K562 (cell line): ENCODE results near the gene OGFR. TPM values are rescaled to one million over a fixed set of nuclear protein-coding genes. Genes with fewer than 3 reads are reported as not detected.

Source experiments
- CEBPB ChIP-seq: fragments of 450-650 bp; IDR thresholded peaks from 2 replicates; pipeline ENCODE4 v1.6.1; 2016; ENCODE audit warnings: missing genetic modification characterization, missing compliant biosample characterization
- FOSL1 ChIP-seq: fragments of 200-800 bp; sonication (Bioruptor generic); conservative IDR thresholded peaks from 2 replicates; pipeline ENCODE4 v1.6.1; 2016; ENCODE audit warnings: missing genetic modification characterization, missing compliant biosample characterization
- MEF2A ChIP-seq: IDR thresholded peaks from 2 replicates; pipeline ENCODE4 v1.6.1; 2011; ENCODE audit warnings: low read depth, mild to moderate bottlenecking, low read length, moderate library complexity; ENCODE audit not compliant: control insufficient read depth
- MLLT1 ChIP-seq, 2 experiments: fragments of 450-650 bp; IDR thresholded peaks; 2 replicates each; pipeline ENCODE4 v1.6.1; 2016
- SMAD4 ChIP-seq: fragments of 250-450 bp; sonication (Bioruptor Pico); conservative IDR thresholded peaks from 2 replicates; pipeline ENCODE4 v1.8.0; 2021; ENCODE audit warnings: inconsistent platforms, mild to moderate bottlenecking, moderate library complexity
- SOX6 ChIP-seq: fragments of 450-650 bp; IDR thresholded peaks from 2 replicates; pipeline ENCODE4 v1.6.1; 2014; ENCODE audit warnings: mild to moderate bottlenecking
- WHSC1 ChIP-seq: IDR thresholded peaks from one replicate; pipeline ENCODE4 v1.6.1; 2012; ENCODE audit warnings: low read length, control low read depth, inconsistent platforms
- polyA plus RNA-seq, 8 experiments: library from polyadenylated mRNA; depleted of rRNA in 4 of 8; stranded (reverse) in 5 of 8; unstranded in 3 of 8; fragments of >200 nt; fragmentation: Nextera tagmentation in 2 of 8; fragmentation: Illumina TruSeq in 1 of 8; extraction: Ambion mirVana in 2 of 8; extraction: Trizol in 1 of 8; gene quantifications; 2 replicates each; pipeline versions ENCODE4 v1.2.1 to v1.2.3, GENCODE V29; 2011 to 2014; ENCODE audit warnings: inconsistent platforms in 1 of 8, missing spikeins in 1 of 8
- total RNA-seq, 7 experiments: library from RNA; depleted of rRNA in 6 of 7; stranded (reverse); fragments of >200 nt in 6 of 7; fragmentation: Illumina TruSeq in 2 of 7; extraction: Trizol in 2 of 7; gene quantifications; 2 replicates each; pipeline versions ENCODE4 v1.2.1 to v1.2.3, GENCODE V29; 2011 to 2021; ENCODE audit warnings: low replicate concordance in 1 of 7
- TF ChIP-seq, protein P1 (sequence below), 2 experiments: fragments of 450-650 bp; formaldehyde crosslinking in 1 of 2; IDR thresholded peaks; 2 replicates each; pipeline versions ENCODE4 v1.4.0 to v1.6.1; 2014 to 2020; ENCODE audit warnings: mild to moderate bottlenecking in 2 of 2, borderline replicate concordance in 1 of 2, low read depth in 1 of 2
- TF ChIP-seq, protein P2 (sequence below): sonication (generic); formaldehyde crosslinking; IDR thresholded peaks from 2 replicates; pipeline ENCODE4 v1.8.1; 2023; ENCODE audit warnings: mild to moderate bottlenecking, missing genetic modification reagents

The OGFR gene
- total and polyA plus RNA-seq, 9 of the 15 experiments (the other 6 are each of a cell fraction or from before 2014, with no cell fraction given), result 0.39 to 56.3 (median 17.5) TPM

DNA sequence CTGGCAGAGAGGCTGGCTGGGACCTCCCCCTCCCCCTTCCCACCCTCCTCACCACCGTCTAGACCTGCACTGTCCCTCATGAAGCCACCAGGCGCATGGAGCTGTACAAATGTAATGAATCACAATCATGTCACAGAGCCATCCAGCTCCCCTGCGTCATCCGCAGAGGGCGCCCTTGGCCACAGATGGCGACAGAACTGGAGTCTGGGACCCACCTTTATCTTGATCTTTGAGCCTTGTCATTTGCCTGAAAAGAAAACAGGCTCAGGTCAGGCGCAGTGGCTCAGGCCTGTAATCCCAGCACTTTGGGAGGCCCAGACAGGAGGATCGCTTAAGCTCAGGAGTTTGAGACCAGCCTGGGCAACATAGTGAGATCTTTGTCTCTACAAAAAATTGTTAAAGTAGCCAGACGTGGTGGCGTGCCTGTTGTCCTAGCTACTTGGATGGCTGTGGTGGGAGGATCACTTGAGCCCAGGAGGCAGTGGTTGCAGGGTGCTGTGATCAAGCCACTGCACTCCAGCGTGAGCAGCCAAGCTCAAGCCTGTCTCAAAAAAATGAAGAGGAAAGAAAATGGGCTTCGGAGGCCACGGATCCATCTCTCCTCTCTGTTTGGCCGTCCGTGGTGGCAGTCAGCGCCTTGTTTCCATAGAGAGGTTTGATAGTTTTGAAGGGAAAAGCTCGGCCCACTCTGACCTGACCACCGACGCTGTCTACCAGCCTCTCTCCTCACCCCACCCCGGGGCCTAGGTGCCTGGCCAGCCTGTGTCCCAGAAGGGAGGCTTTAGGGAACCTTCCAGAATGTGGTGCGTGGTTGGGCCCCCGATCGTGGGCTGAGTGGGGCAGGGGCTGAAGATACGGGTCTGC, 18.4 kb downstream of the OGFR start (continued):
- TF ChIP-seq MLLT1 (IDR thresholded peaks at IDR 0.05) (0 out of 4 replicates have a peak, but pooled peaks of 1 of the 2 experiments have one; percentile 16), WHSC1 (no peak), MEF2A (no peak), FOSL1 (tag) (peak; percentile 59; the same call in 1 of the 2 replicates), SOX6 (peak; percentile 43; the same call in 1 of the 2 replicates), SMAD4 (CRISPR knock-in tag) (peak; percentile 85), CEBPB (tag) (peak; percentile 28; the same call in 1 of the 2 replicates)
- TF ChIP-seq, protein P1, sequence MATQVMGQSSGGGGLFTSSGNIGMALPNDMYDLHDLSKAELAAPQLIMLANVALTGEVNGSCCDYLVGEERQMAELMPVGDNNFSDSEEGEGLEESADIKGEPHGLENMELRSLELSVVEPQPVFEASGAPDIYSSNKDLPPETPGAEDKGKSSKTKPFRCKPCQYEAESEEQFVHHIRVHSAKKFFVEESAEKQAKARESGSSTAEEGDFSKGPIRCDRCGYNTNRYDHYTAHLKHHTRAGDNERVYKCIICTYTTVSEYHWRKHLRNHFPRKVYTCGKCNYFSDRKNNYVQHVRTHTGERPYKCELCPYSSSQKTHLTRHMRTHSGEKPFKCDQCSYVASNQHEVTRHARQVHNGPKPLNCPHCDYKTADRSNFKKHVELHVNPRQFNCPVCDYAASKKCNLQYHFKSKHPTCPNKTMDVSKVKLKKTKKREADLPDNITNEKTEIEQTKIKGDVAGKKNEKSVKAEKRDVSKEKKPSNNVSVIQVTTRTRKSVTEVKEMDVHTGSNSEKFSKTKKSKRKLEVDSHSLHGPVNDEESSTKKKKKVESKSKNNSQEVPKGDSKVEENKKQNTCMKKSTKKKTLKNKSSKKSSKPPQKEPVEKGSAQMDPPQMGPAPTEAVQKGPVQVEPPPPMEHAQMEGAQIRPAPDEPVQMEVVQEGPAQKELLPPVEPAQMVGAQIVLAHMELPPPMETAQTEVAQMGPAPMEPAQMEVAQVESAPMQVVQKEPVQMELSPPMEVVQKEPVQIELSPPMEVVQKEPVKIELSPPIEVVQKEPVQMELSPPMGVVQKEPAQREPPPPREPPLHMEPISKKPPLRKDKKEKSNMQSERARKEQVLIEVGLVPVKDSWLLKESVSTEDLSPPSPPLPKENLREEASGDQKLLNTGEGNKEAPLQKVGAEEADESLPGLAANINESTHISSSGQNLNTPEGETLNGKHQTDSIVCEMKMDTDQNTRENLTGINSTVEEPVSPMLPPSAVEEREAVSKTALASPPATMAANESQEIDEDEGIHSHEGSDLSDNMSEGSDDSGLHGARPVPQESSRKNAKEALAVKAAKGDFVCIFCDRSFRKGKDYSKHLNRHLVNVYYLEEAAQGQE (IDR thresholded peaks at IDR 0.05; ENCODE audit: borderline replicate concordance), result peak; percentile 91
- TF ChIP-seq, protein P1 (CRISPR knock-in tag; IDR thresholded peaks at IDR 0.05; ENCODE audit: low read depth), result no peak
- TF ChIP-seq, protein P2, sequence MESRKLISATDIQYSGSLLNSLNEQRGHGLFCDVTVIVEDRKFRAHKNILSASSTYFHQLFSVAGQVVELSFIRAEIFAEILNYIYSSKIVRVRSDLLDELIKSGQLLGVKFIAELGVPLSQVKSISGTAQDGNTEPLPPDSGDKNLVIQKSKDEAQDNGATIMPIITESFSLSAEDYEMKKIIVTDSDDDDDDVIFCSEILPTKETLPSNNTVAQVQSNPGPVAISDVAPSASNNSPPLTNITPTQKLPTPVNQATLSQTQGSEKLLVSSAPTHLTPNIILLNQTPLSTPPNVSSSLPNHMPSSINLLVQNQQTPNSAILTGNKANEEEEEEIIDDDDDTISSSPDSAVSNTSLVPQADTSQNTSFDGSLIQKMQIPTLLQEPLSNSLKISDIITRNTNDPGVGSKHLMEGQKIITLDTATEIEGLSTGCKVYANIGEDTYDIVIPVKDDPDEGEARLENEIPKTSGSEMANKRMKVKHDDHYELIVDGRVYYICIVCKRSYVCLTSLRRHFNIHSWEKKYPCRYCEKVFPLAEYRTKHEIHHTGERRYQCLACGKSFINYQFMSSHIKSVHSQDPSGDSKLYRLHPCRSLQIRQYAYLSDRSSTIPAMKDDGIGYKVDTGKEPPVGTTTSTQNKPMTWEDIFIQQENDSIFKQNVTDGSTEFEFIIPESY, result peak; percentile 73
